ENCODE results near the gene ADTRP.

GRCh38 chr6:11679099-11679498, 99.5 kb downstream of the ADTRP start:
- no peak for TF ChIP-seq CSDC2 (CRISPR knock-in tag; IDR thresholded peaks at IDR 0.05)
- no peak for TF ChIP-seq ZNF565 (CRISPR knock-in tag; conservative IDR thresholded peaks at IDR 0.05; ENCODE audit: low read depth)
- no peak for TF ChIP-seq PATZ1 (CRISPR knock-in tag; IDR thresholded peaks at IDR 0.05; ENCODE audit: borderline replicate concordance)
- TF ChIP-seq PPARA (CRISPR knock-in tag; IDR thresholded peaks at IDR 0.05; ENCODE audit: borderline replicate concordance) = no peak
- TF ChIP-seq TOX (CRISPR knock-in tag; IDR thresholded peaks at IDR 0.05; ENCODE audit: borderline replicate concordance) = no peak
- no peak for TF ChIP-seq ZC3H10 (CRISPR knock-in tag; IDR thresholded peaks at IDR 0.05)
- no peak for TF ChIP-seq ISL1 (CRISPR knock-in tag; IDR thresholded peaks at IDR 0.05)
- no peak for TF ChIP-seq ARNTL (CRISPR knock-in tag; IDR thresholded peaks at IDR 0.05; ENCODE audit: borderline replicate concordance, low read depth)
- TF ChIP-seq SNAI2 (CRISPR knock-in tag; IDR thresholded peaks at IDR 0.05) = no peak
- no peak for TF ChIP-seq GLIS3 (CRISPR knock-in tag; IDR thresholded peaks at IDR 0.05)
- TF ChIP-seq ZFP3 (CRISPR knock-in tag; IDR thresholded peaks at IDR 0.05) = no peak

Data from SK-N-SH treated with all-trans-retinoic acid at 6 μM for 48 hours (cell line).